AG10803 (cell line): Measurements from ENCODE around the gene SYNGR2.
A peak's percentile ranks its signal among the peaks of the same experiment; 100 is the strongest.

Experiments used
- DNase-seq: peaks from one replicate; pipeline ENCODE4 v3.0.0; 2010; ENCODE audit warnings: low read depth
- H3K4me3 ChIP-seq: 2 replicates; pipeline ENCODE4 v1.5.1; 2011; ENCODE audit warnings: mild to moderate bottlenecking, low read length, control low read depth
- TF ChIP-seq, protein P1 (sequence below): conservative IDR thresholded peaks from 2 replicates; pipeline ENCODE4 v1.5.1; 2011; ENCODE audit warnings: mild to moderate bottlenecking, low read length, control low read depth, inconsistent platforms

Gene SYNGR2

GRCh38 chr17:78146881-78147280, 21.5 kb upstream of the SYNGR2 start:
- H3K4me3 ChIP-seq, result no peak overlapping the region
- no peak for DNase-seq
- TF ChIP-seq, protein P1, sequence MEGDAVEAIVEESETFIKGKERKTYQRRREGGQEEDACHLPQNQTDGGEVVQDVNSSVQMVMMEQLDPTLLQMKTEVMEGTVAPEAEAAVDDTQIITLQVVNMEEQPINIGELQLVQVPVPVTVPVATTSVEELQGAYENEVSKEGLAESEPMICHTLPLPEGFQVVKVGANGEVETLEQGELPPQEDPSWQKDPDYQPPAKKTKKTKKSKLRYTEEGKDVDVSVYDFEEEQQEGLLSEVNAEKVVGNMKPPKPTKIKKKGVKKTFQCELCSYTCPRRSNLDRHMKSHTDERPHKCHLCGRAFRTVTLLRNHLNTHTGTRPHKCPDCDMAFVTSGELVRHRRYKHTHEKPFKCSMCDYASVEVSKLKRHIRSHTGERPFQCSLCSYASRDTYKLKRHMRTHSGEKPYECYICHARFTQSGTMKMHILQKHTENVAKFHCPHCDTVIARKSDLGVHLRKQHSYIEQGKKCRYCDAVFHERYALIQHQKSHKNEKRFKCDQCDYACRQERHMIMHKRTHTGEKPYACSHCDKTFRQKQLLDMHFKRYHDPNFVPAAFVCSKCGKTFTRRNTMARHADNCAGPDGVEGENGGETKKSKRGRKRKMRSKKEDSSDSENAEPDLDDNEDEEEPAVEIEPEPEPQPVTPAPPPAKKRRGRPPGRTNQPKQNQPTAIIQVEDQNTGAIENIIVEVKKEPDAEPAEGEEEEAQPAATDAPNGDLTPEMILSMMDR, result no peak

GRCh38 chr17:78147315-78147998, 20.9 kb upstream of the SYNGR2 start:
- TF ChIP-seq, protein P1, result no peak
- no peak overlapping the region for H3K4me3 ChIP-seq
- DNase-seq, result no peak

DNA sequence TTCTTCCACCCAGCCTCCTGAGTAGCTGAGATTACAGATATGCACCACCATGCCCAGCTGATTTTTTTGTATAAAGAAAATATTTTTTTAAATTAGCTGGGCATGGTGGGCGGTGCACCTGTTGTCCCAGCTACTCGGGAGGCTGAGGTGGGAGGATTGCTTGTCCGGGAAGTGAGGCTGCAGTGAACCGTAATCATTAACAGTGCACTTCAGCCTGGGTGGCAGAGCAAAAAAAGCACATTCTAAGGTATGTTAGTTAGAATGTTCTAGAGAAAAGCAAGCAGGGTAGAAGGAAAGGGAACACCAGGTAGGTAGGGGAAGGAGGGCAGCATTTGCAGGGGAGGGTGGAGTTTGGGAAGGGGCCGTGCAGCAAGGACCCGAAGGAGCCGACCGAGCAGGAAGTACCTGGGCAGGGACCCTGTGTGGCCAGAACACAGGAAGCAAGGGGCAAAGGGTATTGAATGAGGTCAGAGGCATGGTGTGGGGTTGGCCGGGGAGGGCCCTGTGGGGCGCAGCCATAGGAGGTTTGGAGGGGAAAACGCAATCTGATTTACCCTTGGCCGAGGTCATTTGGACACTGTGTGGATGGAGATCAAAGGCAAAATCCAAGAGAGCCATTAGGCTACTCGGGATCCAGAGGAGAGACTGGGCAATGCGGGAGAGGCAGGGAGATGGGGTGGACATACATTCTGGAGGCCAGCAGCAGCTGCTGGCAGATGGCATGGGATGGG, 19.9 kb upstream of the SYNGR2 start:
- TF ChIP-seq, protein P1, result no peak
- no peak for DNase-seq
- no peak overlapping the region for H3K4me3 ChIP-seq

GRCh38 chr17:78151514-78152008, 16.8 kb upstream of the SYNGR2 start:
- no peak overlapping the region for H3K4me3 ChIP-seq
- TF ChIP-seq, protein P1, result no peak
- no peak for DNase-seq

DNA sequence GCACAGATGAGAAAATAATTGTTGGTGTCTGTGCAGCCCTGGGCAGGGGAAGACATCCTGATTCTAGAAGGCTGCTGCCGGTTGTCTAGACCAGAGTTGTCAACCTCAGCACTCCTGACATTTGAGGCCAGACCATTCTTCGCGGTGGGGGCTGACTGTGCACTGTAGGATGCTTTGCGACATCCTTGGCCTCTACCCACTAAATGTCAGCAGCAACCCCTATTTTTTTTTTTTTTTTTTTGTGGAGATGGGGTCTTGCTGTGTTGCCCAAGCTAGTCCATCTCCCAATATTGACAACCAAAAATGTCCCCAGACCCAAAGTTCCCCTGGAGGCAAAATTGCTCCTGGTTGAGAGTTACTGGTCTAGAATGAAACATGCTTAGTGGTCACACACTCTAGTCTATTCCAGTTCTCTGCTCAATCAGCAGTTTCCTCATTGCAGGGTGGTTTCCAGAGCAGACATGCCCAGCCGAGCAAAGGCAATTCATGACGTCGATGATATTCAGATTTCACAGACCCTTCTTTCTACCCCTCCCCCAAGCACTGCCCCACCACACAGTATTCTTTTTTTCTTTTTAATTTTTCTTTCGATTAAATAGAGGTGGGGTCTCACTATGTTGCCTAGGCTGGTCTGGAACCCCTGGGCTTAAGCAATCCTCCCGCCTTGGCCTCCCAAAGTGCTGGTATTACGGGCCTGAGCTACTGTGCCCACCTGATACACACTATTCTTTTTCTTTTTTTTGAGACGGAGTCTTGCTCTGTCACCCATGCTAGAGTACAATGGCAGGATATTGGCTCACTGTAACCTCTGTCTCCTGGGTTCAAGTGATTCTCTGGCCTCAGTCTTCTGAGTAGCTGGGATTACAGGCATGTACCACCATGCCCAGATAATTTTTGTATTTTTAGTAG, 13.2 kb upstream of the SYNGR2 start:
- no peak overlapping the region for H3K4me3 ChIP-seq
- TF ChIP-seq, protein P1, result no peak

GRCh38 chr17:78159575-78160158, 8.7 kb upstream of the SYNGR2 start:
- TF ChIP-seq, protein P1, result no peak
- H3K4me3 ChIP-seq, result no peak overlapping the region
- DNase-seq, result peak; percentile 70

More for the DNA sequence above, 13.2 kb upstream of the SYNGR2 start:
- no peak for DNase-seq
